GM06990 (cell line): ENCODE data around the gene SPDYE5.
"Not testable (repeated sequence)": the region's sequence is repeated elsewhere in the genome, so short reads cannot be mapped to it uniquely, and the experiment has no call there.

Source experiments
- DNase-seq: peaks from one replicate; pipeline ENCODE4 v3.0.0-alpha.2; 2011; ENCODE audit not compliant: insufficient read length; ENCODE audit errors: extremely low read depth
- H3K27me3 ChIP-seq: replicated peaks from 2 replicates; pipeline ENCODE4 v1.6.0; 2011; ENCODE audit warnings: low read length; ENCODE audit not compliant: control insufficient read depth, insufficient read depth
- H3K36me3 ChIP-seq: 2 replicates; pipeline ENCODE4 v1.5.1; 2011; ENCODE audit warnings: low read length; ENCODE audit not compliant: control insufficient read depth, insufficient read depth
- H3K4me3 ChIP-seq: replicated peaks from 2 replicates; pipeline ENCODE4 v1.5.1; 2011; ENCODE audit warnings: low read depth, mild to moderate bottlenecking, control low read depth, low read length
- TF ChIP-seq, protein P1 (sequence below): IDR thresholded peaks from 2 replicates; pipeline ENCODE4 v1.5.1; 2011; ENCODE audit warnings: low read length, control low read depth, mild to moderate bottlenecking, inconsistent platforms; ENCODE audit not compliant: insufficient read depth, poor library complexity, severe bottlenecking

Gene SPDYE5

DNA sequence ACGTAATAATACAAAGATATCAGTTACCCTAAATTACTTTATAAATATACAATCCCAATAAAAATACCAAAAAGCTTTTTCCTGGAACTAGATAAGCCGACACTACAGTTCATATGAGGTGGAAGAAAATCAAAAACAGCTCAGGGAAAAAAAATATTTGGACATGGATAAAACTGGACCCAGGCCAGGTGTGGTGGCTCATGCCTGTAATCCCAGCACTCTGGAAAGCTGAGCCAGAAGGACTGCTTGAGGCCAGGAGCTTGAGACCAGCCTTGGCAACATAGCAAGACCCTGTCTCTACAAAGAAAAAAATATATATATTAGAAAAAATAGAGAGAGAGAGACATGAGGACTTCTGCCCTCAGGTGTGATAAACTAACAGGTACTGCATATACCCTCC, 26.7 kb downstream of the SPDYE5 start:
- H3K36me3 ChIP-seq, H3K4me3 ChIP-seq, H3K27me3 ChIP-seq, DNase-seq: not testable (repeated sequence)

DNA sequence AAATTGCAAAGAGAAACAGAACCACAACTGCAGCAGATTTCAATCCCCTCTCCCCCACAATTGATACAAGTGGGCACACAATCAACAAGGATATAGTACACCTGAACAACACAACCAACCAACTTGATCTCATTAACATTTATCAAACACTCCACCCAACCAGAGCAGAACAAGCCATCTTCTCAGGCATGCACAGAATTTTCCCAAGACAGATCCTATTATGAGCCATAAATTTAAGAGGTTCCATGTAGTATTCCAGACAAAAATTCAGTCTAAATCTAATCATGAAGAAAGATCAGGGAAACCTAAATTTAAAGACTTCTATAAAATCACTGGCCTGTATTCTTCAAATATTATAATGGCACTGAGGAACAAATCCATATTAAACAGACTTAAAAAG, 29.6 kb downstream of the SPDYE5 start:
- not testable (repeated sequence) for H3K27me3 ChIP-seq, H3K36me3 ChIP-seq, DNase-seq, H3K4me3 ChIP-seq

DNA sequence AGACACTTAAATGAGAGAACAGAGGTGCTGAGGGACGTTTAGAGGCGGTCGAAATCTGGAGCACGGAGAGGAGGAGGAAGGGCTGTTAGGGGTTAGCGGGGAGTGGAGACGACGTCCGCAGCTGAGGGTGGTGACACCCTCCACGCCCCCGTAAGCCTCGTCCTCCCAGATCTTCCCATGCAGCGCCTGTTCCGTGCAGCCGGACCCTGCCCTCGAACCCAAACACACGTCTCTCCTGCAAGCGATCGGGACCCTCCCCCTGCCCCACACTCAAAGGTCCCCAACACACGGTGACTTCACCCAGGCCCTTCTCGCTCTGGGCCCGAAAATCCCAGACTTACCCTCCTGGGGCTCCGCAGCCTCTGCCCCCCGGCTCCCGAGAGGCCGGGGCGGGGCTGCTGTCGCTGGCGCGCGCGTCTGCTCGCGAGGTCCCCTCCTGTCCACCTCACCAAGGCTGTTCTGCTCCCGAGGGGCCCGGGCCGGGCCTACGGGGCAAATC, 35.2 kb downstream of the SPDYE5 start:
- not testable (repeated sequence) for H3K36me3 ChIP-seq, H3K27me3 ChIP-seq
- peak; percentile 25 for DNase-seq
- peak overlapping the region; percentile 93 for H3K4me3 ChIP-seq

DNA sequence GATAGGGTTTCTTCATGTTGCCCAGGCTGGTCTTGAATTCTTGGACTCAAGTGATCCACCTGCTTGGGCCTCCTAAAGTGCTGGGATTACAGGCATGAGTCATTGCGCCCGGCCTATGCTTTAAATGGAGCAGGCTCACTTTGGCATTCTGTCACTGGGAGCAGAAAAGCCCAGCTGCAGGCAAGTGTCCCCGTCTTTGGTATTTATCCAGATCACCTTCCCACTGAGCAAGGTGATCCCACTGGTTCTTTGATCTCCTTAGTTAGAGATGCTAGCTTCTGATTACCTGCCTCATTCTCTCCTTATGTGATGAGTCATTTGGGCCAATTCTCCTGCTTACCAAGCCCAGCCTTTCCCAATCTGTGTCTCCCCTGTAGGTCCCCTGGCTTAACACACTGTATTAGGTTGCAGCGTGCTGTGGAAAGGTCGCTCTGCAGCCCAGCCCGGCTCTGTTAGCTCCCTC, 39.3 kb downstream of the SPDYE5 start:
- H3K27me3 ChIP-seq: no peaks in the 10 kb centered on the region
- TF ChIP-seq, protein P1, sequence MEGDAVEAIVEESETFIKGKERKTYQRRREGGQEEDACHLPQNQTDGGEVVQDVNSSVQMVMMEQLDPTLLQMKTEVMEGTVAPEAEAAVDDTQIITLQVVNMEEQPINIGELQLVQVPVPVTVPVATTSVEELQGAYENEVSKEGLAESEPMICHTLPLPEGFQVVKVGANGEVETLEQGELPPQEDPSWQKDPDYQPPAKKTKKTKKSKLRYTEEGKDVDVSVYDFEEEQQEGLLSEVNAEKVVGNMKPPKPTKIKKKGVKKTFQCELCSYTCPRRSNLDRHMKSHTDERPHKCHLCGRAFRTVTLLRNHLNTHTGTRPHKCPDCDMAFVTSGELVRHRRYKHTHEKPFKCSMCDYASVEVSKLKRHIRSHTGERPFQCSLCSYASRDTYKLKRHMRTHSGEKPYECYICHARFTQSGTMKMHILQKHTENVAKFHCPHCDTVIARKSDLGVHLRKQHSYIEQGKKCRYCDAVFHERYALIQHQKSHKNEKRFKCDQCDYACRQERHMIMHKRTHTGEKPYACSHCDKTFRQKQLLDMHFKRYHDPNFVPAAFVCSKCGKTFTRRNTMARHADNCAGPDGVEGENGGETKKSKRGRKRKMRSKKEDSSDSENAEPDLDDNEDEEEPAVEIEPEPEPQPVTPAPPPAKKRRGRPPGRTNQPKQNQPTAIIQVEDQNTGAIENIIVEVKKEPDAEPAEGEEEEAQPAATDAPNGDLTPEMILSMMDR: no peak
- no peaks in the 10 kb centered on the region for H3K36me3 ChIP-seq
- no peak for DNase-seq
- H3K4me3 ChIP-seq: no peak overlapping the region

DNA sequence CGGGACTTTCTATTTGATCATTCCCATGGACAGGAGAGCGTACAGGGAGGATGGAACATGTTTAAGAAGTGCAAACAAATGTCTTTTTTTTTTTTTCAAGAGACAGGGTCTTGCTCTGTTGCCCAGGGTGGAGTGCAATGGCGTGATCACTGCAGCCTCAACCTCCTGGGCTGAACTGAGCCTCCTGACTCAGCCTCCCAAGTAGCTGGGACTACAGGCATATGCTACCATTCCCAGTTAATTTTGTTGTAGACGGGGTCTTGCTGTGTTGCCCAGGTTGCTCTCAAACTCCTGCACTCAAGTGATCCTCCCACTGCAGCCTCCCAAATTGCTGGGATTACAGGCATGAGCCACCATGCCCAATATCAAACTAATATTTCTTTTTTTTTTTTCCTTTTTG, 40.5 kb downstream of the SPDYE5 start:
- no peaks in the 10 kb centered on the region for H3K36me3 ChIP-seq
- H3K4me3 ChIP-seq: no peak overlapping the region
- no peak for DNase-seq
- TF ChIP-seq, protein P1: no peak
- H3K27me3 ChIP-seq: no peaks in the 10 kb centered on the region

DNA sequence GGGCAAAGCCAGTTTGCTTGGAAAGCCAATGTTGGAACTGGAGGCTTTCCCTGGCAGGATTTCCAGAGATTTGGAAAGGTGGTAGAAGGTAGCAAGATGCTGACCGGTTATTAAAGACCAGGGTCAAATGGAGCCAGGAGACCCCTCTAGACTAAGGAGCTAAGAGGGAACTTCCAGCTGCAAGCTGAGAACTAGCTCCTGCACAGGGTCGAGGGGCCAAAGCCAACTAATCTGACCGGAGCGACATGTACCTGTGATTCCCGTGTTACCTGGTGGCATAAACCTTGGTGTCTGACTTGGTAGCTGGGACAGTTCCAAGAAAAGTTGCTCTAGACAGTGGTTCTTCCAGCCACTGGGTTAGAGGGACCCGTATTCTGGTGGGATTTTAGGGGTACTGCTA, 41.8 kb downstream of the SPDYE5 start:
- no peak for DNase-seq
- Histone ChIP-seq H3K36me3 (peaks cover under 1% of the 10 kb centered on the region; the same call in 1 of the 2 replicates), H3K4me3 (no peak overlapping the region), H3K27me3 (no peaks in the 10 kb centered on the region)
- TF ChIP-seq, protein P1: no peak

DNA sequence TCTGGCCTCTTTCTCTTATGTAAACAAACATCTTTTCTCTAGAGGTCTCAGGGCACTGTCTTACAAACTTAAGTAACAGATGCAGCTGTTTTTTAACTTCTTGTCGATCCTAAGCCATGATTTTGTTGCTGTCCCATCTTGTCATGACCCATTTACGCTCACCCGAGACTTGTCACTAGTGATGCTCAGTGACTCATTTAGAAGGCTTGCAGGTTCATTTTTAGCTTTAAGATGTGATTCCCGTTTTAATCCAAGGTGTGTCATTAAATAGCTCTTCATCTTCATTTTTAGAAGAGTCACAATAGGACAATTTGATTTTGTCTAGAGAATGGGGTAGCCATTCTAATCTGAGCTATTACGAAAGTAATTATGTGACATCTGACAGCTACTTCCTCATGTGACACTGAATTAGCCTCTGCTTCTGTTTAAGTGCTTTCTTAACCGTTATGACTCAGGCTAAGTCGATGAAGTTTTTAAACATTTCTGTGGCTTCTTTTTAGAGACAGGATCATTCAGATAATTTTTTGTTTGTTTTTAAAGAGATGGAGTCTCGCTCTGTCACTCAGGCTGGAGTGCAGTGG, 42.7 kb downstream of the SPDYE5 start:
- peak; percentile 55 for DNase-seq
- Histone ChIP-seq H3K4me3 (no peak overlapping the region; the same call in 1 of the 2 replicates), H3K36me3 (peaks cover 3% of the 10 kb centered on the region), H3K27me3 (no peaks in the 10 kb centered on the region)
- TF ChIP-seq, protein P1: no peak
